Measurements from ENCODE around the gene GDF10.

GDF10 gene

DNA sequence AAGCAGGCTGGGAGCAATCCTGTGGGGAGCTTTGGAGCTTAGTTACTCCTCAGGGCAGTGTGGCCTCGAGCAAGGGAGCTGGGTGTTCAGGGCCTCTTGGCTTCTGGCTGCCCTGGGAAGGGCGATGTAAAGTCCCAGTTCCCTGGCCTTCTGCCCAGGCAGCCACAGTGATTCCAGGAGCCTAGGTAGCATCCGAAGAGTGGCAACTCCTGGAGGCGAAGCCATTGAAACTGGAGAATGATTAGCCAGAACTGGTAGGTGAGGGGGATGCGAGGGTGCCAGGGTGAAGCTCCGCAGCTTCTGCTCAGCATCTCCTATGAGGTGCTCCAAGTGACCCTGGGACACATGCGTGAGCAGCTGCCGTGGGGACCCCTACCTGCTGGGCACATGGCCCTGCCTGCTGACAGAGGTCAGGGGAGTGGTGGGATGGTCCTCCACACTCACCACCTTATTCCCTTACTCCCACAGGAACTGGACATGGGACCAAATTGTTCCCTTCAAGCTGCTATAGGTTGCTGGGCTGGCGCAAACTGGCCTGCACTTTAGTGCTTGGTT, 14.5 kb downstream of the GDF10 start:
- no peak for DNase-seq (ENCODE audit: low read depth in 2 of 2)

- DNase-seq (ENCODE audit: low read depth in 2 of 2) = no peak
These were observed 15.4 kb downstream of the GDF10 start for GRCh38 chr10:47315421-47315820.

DNA sequence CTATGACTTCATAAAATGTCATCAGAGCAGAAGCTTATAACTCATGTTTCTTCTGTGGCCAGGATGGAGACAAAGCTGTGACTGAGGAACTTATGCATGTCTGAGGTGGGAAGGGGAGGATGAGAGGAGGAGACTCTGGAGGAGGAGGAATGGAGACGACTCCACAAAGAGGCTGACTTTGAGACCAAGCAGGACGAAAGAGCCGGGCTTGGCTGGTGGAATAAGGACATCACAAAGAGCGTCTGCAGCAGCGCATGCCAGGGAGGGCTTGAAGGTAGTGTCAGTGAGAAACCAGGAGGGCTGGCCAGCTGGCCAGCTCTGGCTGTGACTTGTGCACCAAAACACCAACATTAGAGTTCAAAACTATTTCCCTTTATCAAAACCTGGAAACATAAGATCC, 16.1 kb downstream of the GDF10 start:
- DNase-seq (ENCODE audit: low read depth in 2 of 2) = no peak

GRCh38 chr10:47317251-47317650, 17.3 kb downstream of the GDF10 start:
- DNase-seq (ENCODE audit: low read depth in 2 of 2) = no peak

DNA sequence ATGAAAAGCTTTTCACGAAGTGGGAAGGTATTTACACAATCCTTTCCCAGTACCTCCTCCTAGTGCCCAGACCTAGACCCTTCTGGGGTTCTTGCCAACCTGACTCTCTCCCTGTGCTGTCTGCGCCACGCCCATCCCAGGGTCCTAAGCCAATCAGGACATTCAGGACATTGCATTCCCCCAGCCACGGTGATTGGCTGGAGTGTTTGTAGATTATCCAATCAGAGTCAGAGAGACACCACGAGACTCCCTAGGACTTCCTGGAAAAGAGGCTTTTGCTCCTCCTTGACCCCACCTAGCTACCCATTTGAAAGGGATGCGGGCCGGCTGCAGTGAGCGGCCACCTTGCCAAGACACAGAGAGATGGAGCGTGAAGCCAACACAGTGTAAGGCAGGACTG, 18.7 kb downstream of the GDF10 start:
- no peak for DNase-seq (ENCODE audit: low read depth in 2 of 2)

GRCh38 chr10:47319784-47320183, 19.8 kb downstream of the GDF10 start:
- no peak for DNase-seq (ENCODE audit: low read depth in 2 of 2)

DNA sequence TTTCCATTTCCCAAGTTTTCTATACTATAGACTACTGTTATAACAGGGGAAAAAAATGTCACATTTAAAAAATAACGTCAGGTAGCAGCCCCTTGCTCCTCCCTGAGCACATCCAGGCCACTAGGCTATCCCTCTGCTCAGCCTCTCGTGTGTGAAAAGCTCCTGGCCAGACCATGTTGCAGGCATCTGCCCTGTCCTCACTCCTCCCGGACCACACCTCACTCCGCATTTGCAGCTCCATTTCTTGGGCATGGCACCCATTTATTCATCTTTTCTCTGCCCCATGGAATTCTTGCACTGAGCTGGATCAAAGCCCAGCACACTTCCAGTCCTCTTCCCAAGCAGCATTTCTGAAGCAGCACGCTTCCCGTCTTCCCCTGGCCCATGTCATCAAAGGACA, 20.8 kb downstream of the GDF10 start:
- no peak for DNase-seq (ENCODE audit: low read depth in 2 of 2)

- no peak for DNase-seq (ENCODE audit: low read depth in 2 of 2)
These were observed 21.7 kb downstream of the GDF10 start for GRCh38 chr10:47321521-47322195.

DNA sequence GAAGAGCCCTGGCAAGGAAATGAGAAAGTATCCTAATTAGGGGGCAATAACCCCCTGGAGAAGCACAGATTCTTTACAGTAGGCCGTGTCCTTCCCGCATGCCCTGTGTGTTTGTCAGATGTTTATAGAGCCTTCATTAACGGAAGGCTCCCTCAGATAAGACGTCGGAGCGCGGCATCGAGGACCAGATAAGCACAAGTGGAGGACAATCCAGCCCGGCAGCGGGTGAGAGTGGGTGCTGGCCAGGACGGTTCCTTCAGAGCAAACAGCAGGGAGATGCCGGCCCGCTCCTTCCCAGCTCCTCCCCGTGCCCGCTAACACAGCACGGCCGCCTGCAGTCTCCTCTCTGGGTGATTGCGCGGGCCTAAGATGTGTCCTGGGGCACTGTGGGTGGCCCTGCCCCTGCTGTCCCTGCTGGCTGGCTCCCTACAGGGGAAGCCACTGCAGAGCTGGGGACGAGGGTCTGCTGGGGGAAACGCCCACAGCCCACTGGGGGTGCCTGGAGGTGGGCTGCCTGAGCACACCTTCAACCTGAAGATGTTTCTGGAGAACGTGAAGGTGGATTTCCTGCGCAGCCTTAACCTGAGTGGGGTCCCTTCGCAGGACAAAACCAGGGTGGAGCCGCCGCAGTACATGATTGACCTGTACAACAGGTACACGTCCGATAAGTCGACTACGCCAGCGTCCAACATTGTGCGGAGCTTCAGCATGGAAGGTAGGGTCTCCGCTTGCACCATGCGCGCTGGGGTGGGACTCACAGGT, 22.5 kb downstream of the GDF10 start, which contains the start of gene GDF2:
GDF2 (plus strand) TSS at position 155 of the 762 bp plus-strand sequence; CDS start at position 370, 215 bp downstream.
- no peak for DNase-seq (ENCODE audit: low read depth in 2 of 2)

GRCh38 chr10:47323087-47323486, 23.1 kb downstream of the GDF10 start:
- no peak for DNase-seq (ENCODE audit: low read depth in 2 of 2)

- DNase-seq (ENCODE audit: low read depth in 2 of 2) = no peak
These were observed 23.8 kb downstream of the GDF10 start for GRCh38 chr10:47323636-47324296.

DNA sequence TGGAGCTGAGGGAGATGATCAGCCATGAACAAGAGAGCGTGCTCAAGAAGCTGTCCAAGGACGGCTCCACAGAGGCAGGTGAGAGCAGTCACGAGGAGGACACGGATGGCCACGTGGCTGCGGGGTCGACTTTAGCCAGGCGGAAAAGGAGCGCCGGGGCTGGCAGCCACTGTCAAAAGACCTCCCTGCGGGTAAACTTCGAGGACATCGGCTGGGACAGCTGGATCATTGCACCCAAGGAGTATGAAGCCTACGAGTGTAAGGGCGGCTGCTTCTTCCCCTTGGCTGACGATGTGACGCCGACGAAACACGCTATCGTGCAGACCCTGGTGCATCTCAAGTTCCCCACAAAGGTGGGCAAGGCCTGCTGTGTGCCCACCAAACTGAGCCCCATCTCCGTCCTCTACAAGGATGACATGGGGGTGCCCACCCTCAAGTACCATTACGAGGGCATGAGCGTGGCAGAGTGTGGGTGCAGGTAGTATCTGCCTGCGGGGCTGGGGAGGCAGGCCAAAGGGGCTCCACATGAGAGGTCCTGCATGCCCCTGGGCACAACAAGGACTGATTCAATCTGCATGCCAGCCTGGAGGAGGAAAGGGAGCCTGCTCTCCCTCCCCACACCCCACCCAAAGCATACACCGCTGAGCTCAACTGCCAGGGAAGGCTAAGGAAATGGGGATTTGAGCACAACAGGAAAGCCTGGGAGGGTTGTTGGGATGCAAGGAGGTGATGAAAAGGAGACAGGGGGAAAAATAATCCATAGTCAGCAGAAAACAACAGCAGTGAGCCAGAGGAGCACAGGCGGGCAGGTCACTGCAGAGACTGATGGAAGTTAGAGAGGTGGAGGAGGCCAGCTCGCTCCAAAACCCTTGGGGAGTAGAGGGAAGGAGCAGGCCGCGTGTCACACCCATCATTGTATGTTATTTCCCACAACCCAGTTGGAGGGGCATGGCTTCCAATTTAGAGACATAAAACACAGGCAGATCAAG, 25.6 kb downstream of the GDF10 start:
- no peak for DNase-seq (ENCODE audit: low read depth in 2 of 2)

GRCh38 chr10:47326306-47326926, 26.4 kb downstream of the GDF10 start:
- DNase-seq (ENCODE audit: low read depth in 2 of 2) = no peak

- DNase-seq (ENCODE audit: low read depth in 2 of 2) = no peak
These were observed 26.9 kb downstream of the GDF10 start for GRCh38 chr10:47326927-47327330.

GRCh38 chr10:47329855-47330254, 29.9 kb downstream of the GDF10 start:
- DNase-seq (ENCODE audit: low read depth in 2 of 2) = no peak

DNA sequence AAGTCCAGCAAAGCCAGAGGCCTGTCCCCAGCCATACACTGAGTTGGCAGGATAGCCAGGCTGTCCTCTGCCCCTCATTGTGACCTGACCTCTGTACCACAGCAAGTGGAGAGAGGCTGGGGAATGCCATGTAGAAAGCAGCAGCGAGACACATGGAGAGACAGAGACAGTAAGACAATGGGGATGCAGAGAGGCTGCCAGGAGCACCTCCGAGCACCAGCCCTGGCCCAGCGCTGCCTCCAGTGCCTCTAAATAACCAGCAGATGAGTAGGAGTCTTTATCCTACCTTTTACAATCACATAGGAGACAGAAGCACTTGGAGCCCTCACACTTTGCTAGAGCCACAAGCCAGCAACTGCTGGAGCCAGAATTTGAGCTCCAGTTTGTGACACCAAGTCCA, 30.4 kb downstream of the GDF10 start:
- no peak for DNase-seq (ENCODE audit: low read depth in 2 of 2)

GRCh38 chr10:47330804-47331203, 30.8 kb downstream of the GDF10 start:
- no peak for DNase-seq (ENCODE audit: low read depth in 2 of 2)

DNA sequence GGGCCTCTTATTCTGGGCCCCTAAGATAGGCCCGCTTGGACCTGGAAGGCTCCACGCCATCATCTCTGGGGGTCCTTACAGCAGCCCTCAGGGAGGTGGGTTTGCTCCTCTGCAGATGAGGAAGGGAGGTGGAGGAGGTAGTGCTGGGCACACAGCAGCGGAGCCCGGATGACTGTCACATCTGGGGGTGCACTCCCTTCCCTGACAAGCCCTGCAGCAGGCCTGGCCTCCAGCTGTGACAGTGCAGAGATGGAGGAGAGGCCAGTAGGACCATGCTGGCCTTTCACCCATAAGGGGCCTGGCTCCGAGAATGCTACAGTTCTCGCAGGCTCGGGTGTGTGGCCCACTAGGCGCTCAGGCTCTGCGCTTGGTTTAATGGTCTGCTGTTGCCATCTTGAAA, 31.5 kb downstream of the GDF10 start:
- no peak for DNase-seq (ENCODE audit: low read depth in 2 of 2)

GRCh38 chr10:47331954-47332353, 32.0 kb downstream of the GDF10 start:
- no peak for DNase-seq (ENCODE audit: low read depth in 2 of 2)

DNA sequence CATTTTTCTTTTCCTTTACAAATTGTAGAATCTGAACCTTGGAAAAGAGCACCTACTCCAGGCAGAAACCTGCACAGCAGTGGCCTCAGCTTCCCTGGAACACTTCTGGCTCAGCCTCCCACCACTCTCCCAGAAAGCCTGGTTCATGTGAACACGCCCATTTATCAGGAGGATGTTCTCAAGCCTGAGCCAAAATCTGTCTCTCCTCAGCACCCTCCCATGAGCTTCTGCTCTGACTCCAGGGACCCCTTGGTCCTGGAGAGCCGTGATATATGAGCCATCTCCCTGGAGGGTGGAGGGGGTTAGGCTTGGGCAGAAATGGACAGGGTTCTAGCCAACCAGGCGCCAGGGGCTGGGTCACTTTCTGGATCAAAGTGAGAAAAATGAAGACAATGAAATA, 32.4 kb downstream of the GDF10 start:
- DNase-seq (ENCODE audit: low read depth in 2 of 2) = no peak

GRCh38 chr10:47332946-47333345, 32.9 kb downstream of the GDF10 start:
- DNase-seq (ENCODE audit: low read depth in 2 of 2) = no peak
